SU-DHL-6 (cell line): Measurements from ENCODE around the gene FABP1.

ENCODE experiments used
- EZH2phosphoT487 ChIP-seq: fragments of 200-600 bp; sonication (generic), shearing (Covaris generic); conservative IDR thresholded peaks from 2 replicates; pipeline ENCODE4 v1.6.1; 2018; ENCODE audit warnings: mild to moderate bottlenecking, antibody characterized with exemption, low read length, moderate library complexity, mixed read lengths
- TF ChIP-seq, protein P1 (sequence below): fragments of 200-600 bp; sonication (generic); IDR thresholded peaks from one replicate; pipeline ENCODE4 v1.5.1; 2017; ENCODE audit warnings: antibody characterized with exemption, mild to moderate bottlenecking, low read length, moderate library complexity; ENCODE audit not compliant: insufficient read depth, poor library complexity, severe bottlenecking

DNA sequence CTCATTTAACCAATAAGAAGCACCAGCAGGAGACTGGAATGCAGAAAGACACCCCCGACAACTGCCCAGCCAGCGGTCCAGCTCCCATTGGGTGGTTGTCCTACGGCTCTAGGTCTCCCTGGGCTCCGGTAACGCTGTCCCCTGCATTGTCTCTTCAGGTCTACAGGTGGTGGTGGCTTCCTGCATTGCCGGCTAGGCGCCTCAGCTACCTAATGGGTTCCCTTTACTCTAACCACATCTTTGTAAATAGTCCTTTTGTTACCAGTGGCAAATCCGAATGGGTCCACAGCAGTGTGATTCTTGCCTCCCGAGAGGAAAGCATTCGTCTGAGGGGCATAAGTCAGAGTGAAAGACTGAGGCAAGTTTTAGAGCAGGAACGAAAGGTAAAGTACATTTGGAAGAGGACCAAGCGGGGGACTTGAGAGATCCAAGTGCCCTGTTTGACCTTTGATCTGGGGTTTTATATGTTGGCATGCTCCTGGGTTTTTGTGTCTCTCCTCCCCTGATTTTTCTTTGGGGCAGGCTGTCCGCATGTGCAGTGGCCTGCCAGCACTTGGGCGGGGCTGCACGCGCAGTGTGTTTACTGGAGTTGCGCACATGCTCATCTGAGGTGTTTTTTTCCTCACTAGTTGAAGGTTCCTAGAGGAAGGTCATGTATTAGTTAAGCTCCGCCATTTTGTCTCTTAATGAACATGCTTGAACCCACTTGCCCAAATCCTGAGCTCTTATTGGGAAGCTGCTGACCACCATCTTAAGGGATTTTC is 11.0 kb downstream of the FABP1 start:
- TF ChIP-seq, protein P1, sequence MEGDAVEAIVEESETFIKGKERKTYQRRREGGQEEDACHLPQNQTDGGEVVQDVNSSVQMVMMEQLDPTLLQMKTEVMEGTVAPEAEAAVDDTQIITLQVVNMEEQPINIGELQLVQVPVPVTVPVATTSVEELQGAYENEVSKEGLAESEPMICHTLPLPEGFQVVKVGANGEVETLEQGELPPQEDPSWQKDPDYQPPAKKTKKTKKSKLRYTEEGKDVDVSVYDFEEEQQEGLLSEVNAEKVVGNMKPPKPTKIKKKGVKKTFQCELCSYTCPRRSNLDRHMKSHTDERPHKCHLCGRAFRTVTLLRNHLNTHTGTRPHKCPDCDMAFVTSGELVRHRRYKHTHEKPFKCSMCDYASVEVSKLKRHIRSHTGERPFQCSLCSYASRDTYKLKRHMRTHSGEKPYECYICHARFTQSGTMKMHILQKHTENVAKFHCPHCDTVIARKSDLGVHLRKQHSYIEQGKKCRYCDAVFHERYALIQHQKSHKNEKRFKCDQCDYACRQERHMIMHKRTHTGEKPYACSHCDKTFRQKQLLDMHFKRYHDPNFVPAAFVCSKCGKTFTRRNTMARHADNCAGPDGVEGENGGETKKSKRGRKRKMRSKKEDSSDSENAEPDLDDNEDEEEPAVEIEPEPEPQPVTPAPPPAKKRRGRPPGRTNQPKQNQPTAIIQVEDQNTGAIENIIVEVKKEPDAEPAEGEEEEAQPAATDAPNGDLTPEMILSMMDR, result no peak
- TF ChIP-seq EZH2phosphoT487, result no peak
